Ovary (tissue), 9 donors: Measurements from ENCODE around the gene LYPD3. TPM values are rescaled to one million over a fixed set of nuclear protein-coding genes. Genes with fewer than 3 reads are reported as not detected.

Experiments
- DNase-seq, 5 donors: peaks; one replicate each; pipeline ENCODE4 v3.0.0-alpha.2; 2019 to 2020
- H3K27ac ChIP-seq, 2 donors: fragments of 200-600 bp; one replicate each; pipeline versions ENCODE4 v1.5.1 to v1.8.0; 2019 to 2022
- H3K27me3 ChIP-seq: fragments of 200-600 bp; one replicate; pipeline ENCODE4 v1.8.0; 2022
- H3K36me3 ChIP-seq: fragments of 200-600 bp; sonication (generic); one replicate; pipeline ENCODE4 v1.5.1; 2019
- H3K4me1 ChIP-seq: one replicate; pipeline ENCODE4 v1.8.1; 2013; ENCODE audit warnings: mild to moderate bottlenecking, moderate library complexity; ENCODE audit not compliant: insufficient read depth
- H3K4me3 ChIP-seq: fragments of 200-600 bp; sonication (generic); one replicate; pipeline ENCODE4 v1.5.1; 2017
- H3K9me3 ChIP-seq, 2 donors: fragments of 200-600 bp in 1 of 2; sonication (generic) in 1 of 2; one replicate each; pipeline versions ENCODE4 v1.5.1 to v1.8.1; 2013 to 2019; ENCODE audit warnings: mild to moderate bottlenecking in 1 of 2, moderate library complexity in 1 of 2
- CTCF ChIP-seq, 3 donors: fragments of 450-650 bp in 2 of 3; fragments of 200-600 bp in 1 of 3; IDR thresholded peaks; one replicate each; pipeline versions ENCODE4 v1.5.1 to v1.8.0; 2016 to 2022; ENCODE audit warnings: antibody characterized with exemption in 3 of 3, mild to moderate bottlenecking in 1 of 3
- EP300 ChIP-seq: sonication (generic); formaldehyde crosslinking; IDR thresholded peaks from one replicate; pipeline ENCODE4 v1.6.1; 2017; ENCODE audit warnings: antibody characterized with exemption
- POLR2A ChIP-seq: fragments of 450-650 bp; IDR thresholded peaks from one replicate; pipeline ENCODE4 v1.6.1; 2017; ENCODE audit warnings: antibody characterized with exemption, mild to moderate bottlenecking, moderate library complexity
- WGBS, 3 donors: extraction: QIAGEN DNeasy Blood & Tissue Kit in 1 of 3; methylation state at CpG; one replicate each; pipeline versions ENCODE4 v1.1.5 to v1.1.7; 2013 to 2017; 5-methylcytosine and 5-hydroxymethylcytosine counted together
- intact Hi-C, 4 donors: fragments of 100-400 bp; cut with DNase I; formaldehyde crosslinking; loops; one replicate each; pipeline versions ENCODE4 v1.11.0 to v1.15.1; 2022 to 2023
- polyA plus RNA-seq, 2 donors: library from polyadenylated mRNA; stranded (reverse); fragments of 200-250 nt in 1 of 2; fragments of 350-450 nt in 1 of 2; fragmentation: Illumina TruSeq in 1 of 2; extraction: RNeasy Lipid Tissue Mini Kit (QIAGEN cat#74804) in 1 of 2; gene quantifications; one replicate each; pipeline ENCODE4 v1.2.3, GENCODE V29; 2013 to 2014
- total RNA-seq, 7 donors: library from RNA; depleted of rRNA in 2 of 7; stranded (reverse); fragments of >200 nt in 2 of 7; fragmentation: NEBNext Ultra II Directional in 3 of 7; extraction: Animal tissue kit (Norgen Biotek cat#: 25700) in 3 of 7; gene quantifications; one replicate each; pipeline versions ENCODE4 v1.1.0 to v1.2.4, GENCODE V29; 2016 to 2023
- donor health status: DM: no; HTN: no; CAD: no; lungs with moderate emphysema.
- donor health status: DM: no; HTN: no; CAD: no.
- donor health status: Bipolar disorder and iron deficiency.
- donor health status: DM: yes; HTN: yes; CAD: no.
- donor health status: DM: no; HTN: no; CAD: no.
- donor health status: DM: yes; HTN: yes; CAD: no.

LYPD3 gene
- total and polyA plus RNA-seq, 9 donors = 1.8 to 15.1 (median 4.0) TPM

GRCh38 chr19:43468354-43469159 is 3.1 kb upstream of the LYPD3 start:
- Histone ChIP-seq H3K4me1 (no peaks in the 10 kb centered on the region), H3K27ac (no peak overlapping the region), H3K36me3 (no peaks in the 10 kb centered on the region), H3K4me3 (no peak overlapping the region), H3K27me3 (no peaks in the 10 kb centered on the region), H3K9me3 (no peaks in the 10 kb centered on the region)
- TF ChIP-seq POLR2A (no peak), EP300 (no peak), CTCF (IDR thresholded peaks at IDR 0.05) (no peak)
- WGBS, 3 donors = 94 to 98% (median 96%) methylated on average over 4 of the region's 4 CpGs
- intact Hi-C loops = no loop called here
- no peak for DNase-seq

DNA sequence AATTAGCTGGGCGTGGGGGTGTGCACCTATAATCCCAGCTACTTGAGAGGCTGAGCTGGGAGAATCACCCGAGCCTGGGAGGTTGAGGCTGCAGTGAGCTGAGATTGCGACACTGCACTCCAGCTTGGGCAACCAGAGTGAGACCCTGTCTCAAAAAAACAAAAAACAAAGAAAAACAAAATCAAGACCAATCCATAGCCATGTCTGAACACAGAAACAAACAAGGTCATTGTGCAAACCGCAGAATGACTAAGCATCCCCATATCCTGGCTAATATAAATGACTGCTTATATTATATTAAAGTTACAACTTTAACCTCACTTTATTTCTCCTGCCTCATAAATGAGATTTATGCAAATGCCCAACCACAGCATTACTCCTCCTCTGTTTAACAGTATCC is 2.3 kb upstream of the LYPD3 start:
- DNase-seq = no peak
- Histone ChIP-seq H3K27me3 (no peaks in the 10 kb centered on the region), H3K36me3 (no peaks in the 10 kb centered on the region), H3K9me3 (no peaks in the 10 kb centered on the region), H3K4me1 (no peaks in the 10 kb centered on the region), H3K27ac (no peak overlapping the region), H3K4me3 (no peak overlapping the region)
- WGBS, 3 donors = 76 to 84% (median 80%) methylated on average over 4 of the region's 4 CpGs
- intact Hi-C loops = no loop called here
- TF ChIP-seq EP300 (no peak), CTCF (IDR thresholded peaks at IDR 0.05) (no peak)

- TF ChIP-seq CTCF (IDR thresholded peaks at IDR 0.05) = no peak
- Histone ChIP-seq H3K9me3 (no peaks in the 10 kb centered on the region), H3K27ac (no peak overlapping the region), H3K27me3 (no peaks in the 10 kb centered on the region), H3K4me1 (no peaks in the 10 kb centered on the region), H3K4me3 (no peak overlapping the region), H3K36me3 (no peaks in the 10 kb centered on the region)
- intact Hi-C loops = no loop called here
- no peak for DNase-seq
- WGBS, 3 donors = 75 to 82% (median 80%) methylated on average over 6 of the region's 6 CpGs
Observed at GRCh38 chr19:43467276-43467675, 1.9 kb upstream of the LYPD3 start.

DNA sequence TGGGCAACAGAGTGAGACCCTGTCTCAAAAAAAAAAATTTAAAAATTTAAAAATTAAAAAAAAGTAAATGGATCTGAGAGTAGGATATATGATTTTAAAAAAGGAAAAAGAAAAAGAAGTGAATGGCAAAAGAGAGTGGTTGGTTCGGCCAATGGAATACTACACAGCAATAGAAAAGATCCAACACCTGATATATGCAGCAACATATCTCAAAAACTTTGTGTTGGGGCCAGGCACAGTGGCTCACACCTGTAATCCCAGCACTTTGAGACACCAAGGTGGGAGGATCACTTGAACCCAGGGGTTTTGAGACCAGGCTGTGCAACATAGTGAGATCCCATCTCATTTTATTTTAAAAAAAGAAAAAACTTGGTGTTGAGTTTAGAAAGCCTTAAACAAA is 1.4 kb upstream of the LYPD3 start:
- DNase-seq = no peak
- no peaks in the 10 kb centered on the region for H3K9me3 ChIP-seq
- H3K27ac ChIP-seq = no peak overlapping the region
- 96 to 100% (median 97%) methylated on average over 1 of the region's 1 CpG for WGBS, 3 donors
- intact Hi-C loops = no loop called here
- no peak overlapping the region for H3K4me3 ChIP-seq
- no peaks in the 10 kb centered on the region for H3K4me1 ChIP-seq
- no peaks in the 10 kb centered on the region for H3K36me3 ChIP-seq
- no peak for TF ChIP-seq EP300
- TF ChIP-seq CTCF (IDR thresholded peaks at IDR 0.05) = no peak
- TF ChIP-seq POLR2A = no peak
- no peaks in the 10 kb centered on the region for H3K27me3 ChIP-seq
